Hepatocyte (in vitro differentiated cells): ENCODE results near the gene ATP6V0E1. TPM values are rescaled to one million over a fixed set of nuclear protein-coding genes. Genes with fewer than 3 reads are reported as not detected.

Experiments
- DNase-seq: peaks from one replicate; pipeline ENCODE4 v3.0.0-alpha.2; 2016; ENCODE audit warnings: low spot score
- H2AFZ ChIP-seq: fragments of 200-600 bp; sonication (generic); 2 replicates; pipeline ENCODE4 v1.6.0; 2016; ENCODE audit warnings: antibody characterized with exemption, mild to moderate bottlenecking
- H3K27ac ChIP-seq: fragments of 200-600 bp; sonication (generic); 2 replicates; pipeline ENCODE4 v1.5.1; 2016; ENCODE audit warnings: mild to moderate bottlenecking
- H3K27me3 ChIP-seq: fragments of 200-600 bp; sonication (generic); 2 replicates; pipeline ENCODE4 v1.6.1; 2016
- H3K36me3 ChIP-seq: fragments of 200-600 bp; sonication (generic); replicated peaks from 2 replicates; pipeline ENCODE4 v1.5.1; 2016; ENCODE audit warnings: low read depth; ENCODE audit not compliant: insufficient read depth
- H3K4me1 ChIP-seq: fragments of 200-600 bp; sonication (generic); 2 replicates; pipeline ENCODE4 v1.5.1; 2016; ENCODE audit warnings: mild to moderate bottlenecking, moderate library complexity; ENCODE audit not compliant: insufficient read depth
- H3K4me2 ChIP-seq: fragments of 200-600 bp; sonication (generic); 2 replicates; pipeline ENCODE4 v1.6.0; 2016
- H3K4me3 ChIP-seq: fragments of 200-600 bp; sonication (generic); 2 replicates; pipeline ENCODE4 v1.5.1; 2016; ENCODE audit warnings: mild to moderate bottlenecking
- H3K79me2 ChIP-seq: fragments of 200-600 bp; sonication (generic); 2 replicates; pipeline ENCODE4 v1.6.0; 2017; ENCODE audit warnings: mild to moderate bottlenecking
- H3K9me2 ChIP-seq: fragments of 200-600 bp; sonication (generic); replicated peaks from 2 replicates; pipeline ENCODE4 v1.6.0; 2017; ENCODE audit warnings: mild to moderate bottlenecking; ENCODE audit not compliant: insufficient read depth
- H3K9me3 ChIP-seq: fragments of 200-600 bp; sonication (generic); 2 replicates; pipeline ENCODE4 v1.5.1; 2016; ENCODE audit warnings: low read depth, mild to moderate bottlenecking
- H4K20me1 ChIP-seq: fragments of 200-600 bp; sonication (generic); 2 replicates; pipeline ENCODE4 v1.6.0; 2016; ENCODE audit warnings: mild to moderate bottlenecking; ENCODE audit not compliant: insufficient read depth, poor library complexity, severe bottlenecking
- EZH2 ChIP-seq: fragments of 200-600 bp; sonication (generic); IDR thresholded peaks from 2 replicates; pipeline ENCODE4 v1.6.1; 2016; ENCODE audit warnings: antibody characterized with exemption, mild to moderate bottlenecking, borderline replicate concordance
- EZH2phosphoT487 ChIP-seq: fragments of 200-600 bp; sonication (generic); IDR thresholded peaks from one replicate; pipeline ENCODE4 v1.6.1; 2018; ENCODE audit warnings: antibody characterized with exemption, mild to moderate bottlenecking, low read depth, moderate library complexity; ENCODE audit not compliant: unreplicated experiment, severe bottlenecking
- WGBS: methylation state at CpG from one replicate; pipeline ENCODE4 v1.1.6; 2016; ENCODE audit warnings: low lambda C conversion rate; ENCODE audit errors: missing lambda C conversion rate; 5-methylcytosine and 5-hydroxymethylcytosine counted together
- polyA plus RNA-seq: library from polyadenylated mRNA; unstranded; fragments of >200 nt; fragmentation: Nextera tagmentation; extraction: Ambion mirVana; gene quantifications from 2 replicates; pipeline ENCODE4 v1.2.1, GENCODE V29; 2016
- total RNA-seq: library from RNA; depleted of rRNA; stranded (reverse); fragments of >200 nt; gene quantifications from 2 replicates; pipeline ENCODE4 v1.2.3, GENCODE V29; 2014
- TF ChIP-seq, protein P1 (sequence below): fragments of 200-600 bp; sonication (generic); IDR thresholded peaks from 2 replicates; pipeline ENCODE4 v1.5.1; 2016; ENCODE audit warnings: antibody characterized with exemption, mild to moderate bottlenecking; ENCODE audit not compliant: poor library complexity

Gene ATP6V0E1
- total and polyA plus RNA-seq, 2 experiments from 2014 or later = 216 to 657 TPM

DNA sequence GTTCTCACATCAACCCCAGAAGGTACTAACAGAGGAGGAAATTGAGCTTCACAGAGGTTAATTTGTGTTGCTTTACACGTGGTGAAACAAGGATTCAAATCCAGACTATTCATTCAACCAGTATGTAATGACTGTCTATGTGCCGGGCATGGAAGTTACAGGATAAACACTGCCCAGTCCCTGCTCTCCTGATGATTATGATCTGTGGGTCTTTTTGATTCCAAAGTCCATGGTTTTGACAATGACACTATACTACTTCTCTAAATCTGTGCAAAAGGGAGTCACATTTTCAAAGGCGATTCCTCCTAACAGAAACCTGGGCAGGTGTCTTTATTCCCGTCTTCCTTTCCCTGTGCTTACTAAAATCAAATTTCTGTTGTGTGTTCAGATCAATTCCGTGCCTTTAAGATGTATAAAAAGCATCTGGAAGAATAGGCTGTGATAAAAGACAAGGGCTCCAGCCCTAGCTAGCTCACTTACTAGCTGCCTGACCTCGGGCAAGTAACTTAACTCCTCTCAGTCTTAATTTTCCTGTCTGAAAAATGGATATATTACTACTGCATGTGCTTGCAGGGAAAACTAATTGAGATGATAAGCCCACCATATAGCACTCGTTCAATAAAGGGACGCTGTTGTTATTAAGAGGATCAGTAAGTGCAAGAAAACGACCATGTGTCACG, 71.6 kb downstream of the ATP6V0E1 start:
- Histone ChIP-seq H3K36me3 (no peaks in the 10 kb centered on the region), H3K9me2 (no peaks in the 10 kb centered on the region), H3K27ac (peak overlapping the region; percentile 19), H4K20me1 (peaks cover 3% of the 10 kb centered on the region), H3K9me3 (no peaks in the 10 kb centered on the region), H3K27me3 (no peaks in the 10 kb centered on the region), H3K4me3 (no peak overlapping the region), H3K4me2 (peak overlapping the region; percentile 73), H3K79me2 (peaks cover 23% of the 10 kb centered on the region), H3K4me1 (peaks cover 7% of the 10 kb centered on the region), H2AFZ (peak overlapping the region; percentile 62)
- 25% methylated on average over 10 of the region's 10 CpGs for WGBS
- TF ChIP-seq EZH2 (no peak), EZH2phosphoT487 (no peak)
- TF ChIP-seq, protein P1, sequence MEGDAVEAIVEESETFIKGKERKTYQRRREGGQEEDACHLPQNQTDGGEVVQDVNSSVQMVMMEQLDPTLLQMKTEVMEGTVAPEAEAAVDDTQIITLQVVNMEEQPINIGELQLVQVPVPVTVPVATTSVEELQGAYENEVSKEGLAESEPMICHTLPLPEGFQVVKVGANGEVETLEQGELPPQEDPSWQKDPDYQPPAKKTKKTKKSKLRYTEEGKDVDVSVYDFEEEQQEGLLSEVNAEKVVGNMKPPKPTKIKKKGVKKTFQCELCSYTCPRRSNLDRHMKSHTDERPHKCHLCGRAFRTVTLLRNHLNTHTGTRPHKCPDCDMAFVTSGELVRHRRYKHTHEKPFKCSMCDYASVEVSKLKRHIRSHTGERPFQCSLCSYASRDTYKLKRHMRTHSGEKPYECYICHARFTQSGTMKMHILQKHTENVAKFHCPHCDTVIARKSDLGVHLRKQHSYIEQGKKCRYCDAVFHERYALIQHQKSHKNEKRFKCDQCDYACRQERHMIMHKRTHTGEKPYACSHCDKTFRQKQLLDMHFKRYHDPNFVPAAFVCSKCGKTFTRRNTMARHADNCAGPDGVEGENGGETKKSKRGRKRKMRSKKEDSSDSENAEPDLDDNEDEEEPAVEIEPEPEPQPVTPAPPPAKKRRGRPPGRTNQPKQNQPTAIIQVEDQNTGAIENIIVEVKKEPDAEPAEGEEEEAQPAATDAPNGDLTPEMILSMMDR = no peak
- DNase-seq = no peak

DNA sequence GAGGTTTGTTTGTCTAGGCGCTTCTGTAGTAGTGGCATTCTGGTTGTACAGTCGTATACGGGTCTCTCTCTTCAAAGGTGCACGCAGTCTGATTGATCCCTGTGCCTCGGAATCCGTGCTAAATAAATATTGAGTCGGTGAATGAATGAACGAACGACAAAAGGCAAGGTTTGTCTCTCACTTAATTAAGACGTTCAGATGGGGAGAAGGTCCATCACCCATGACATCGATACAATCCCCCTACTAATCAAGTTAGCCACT, 72.1 kb downstream of the ATP6V0E1 start:
- H3K4me2 ChIP-seq = peak overlapping the region; percentile 73
- TF ChIP-seq, protein P1 = no peak
- TF ChIP-seq EZH2 (no peak), EZH2phosphoT487 (no peak)
- no peaks in the 10 kb centered on the region for H3K9me3 ChIP-seq
- H3K9me2 ChIP-seq = no peaks in the 10 kb centered on the region
- H2AFZ ChIP-seq = peak overlapping the region; percentile 62
- H3K36me3 ChIP-seq = no peaks in the 10 kb centered on the region
- peak overlapping the region; percentile 19 for H3K27ac ChIP-seq
- WGBS = 4% methylated on average over 11 of the region's 11 CpGs
- H3K27me3 ChIP-seq = no peaks in the 10 kb centered on the region
- peaks cover 27% of the 10 kb centered on the region for H3K79me2 ChIP-seq
- peaks cover 7% of the 10 kb centered on the region for H3K4me1 ChIP-seq
- DNase-seq = no peak
- peaks cover 3% of the 10 kb centered on the region for H4K20me1 ChIP-seq
- H3K4me3 ChIP-seq = peak overlapping the region; percentile 33

DNA sequence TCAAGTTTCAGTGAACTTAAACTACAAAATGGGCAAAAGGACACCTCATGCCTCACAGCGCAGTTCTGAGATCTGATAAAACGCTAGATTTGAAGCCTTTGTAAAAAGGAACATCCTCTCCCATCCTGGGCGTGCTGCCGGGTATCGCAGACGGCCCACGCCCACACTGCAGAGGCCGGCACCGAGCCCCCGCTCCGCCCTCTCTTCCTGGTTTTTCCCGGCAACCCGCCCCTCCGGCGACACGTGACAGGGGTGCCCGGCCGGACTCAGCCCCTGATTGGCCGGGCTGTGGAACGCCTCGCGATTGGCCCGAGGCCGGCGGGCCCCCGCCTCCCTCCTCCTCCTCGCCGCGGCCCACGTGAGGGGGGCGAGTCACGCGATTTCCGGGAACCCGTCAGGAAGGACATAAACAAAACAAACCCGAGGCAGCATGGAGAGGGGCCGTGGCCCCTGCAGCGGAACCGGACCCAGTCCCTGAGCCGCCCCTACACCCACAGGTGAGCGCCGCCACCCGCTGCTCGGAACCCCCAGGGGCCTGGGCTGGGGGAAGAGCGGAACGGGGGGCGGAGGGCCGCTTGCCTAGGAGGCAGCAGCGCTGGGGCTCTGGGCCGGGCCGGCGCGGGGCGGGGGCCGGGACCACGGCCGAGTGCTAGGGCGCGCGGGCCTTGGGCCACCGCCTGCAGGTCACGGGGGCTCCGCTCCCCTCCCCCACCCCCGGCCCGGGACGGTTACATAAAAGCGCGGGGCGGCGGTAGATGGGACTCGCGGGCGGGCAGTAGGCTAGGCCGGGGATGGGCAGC, 72.6 kb downstream of the ATP6V0E1 start, which contains the start of gene CREBRF:
TSS of gene CREBRF (plus strand) at position 370 of the 800 bp plus-strand sequence. CDS start 24,424 bp downstream, outside the sequence.
- peak within 1 kb of the TSS; percentile 93 for H3K27ac ChIP-seq

More for the DNA sequence above, 72.6 kb downstream of the ATP6V0E1 start, which contains the start of gene CREBRF:
- DNase-seq = peak; percentile 99
- peak within 1 kb of the TSS; percentile 80 for H3K4me2 ChIP-seq
- peak within 1 kb of the TSS; percentile 92 for H3K4me3 ChIP-seq
- H3K9me2 ChIP-seq = no peaks in the 10 kb centered on the region
- peaks cover 7% of the 10 kb centered on the region for H3K4me1 ChIP-seq
- no peaks in the 10 kb centered on the region for H3K36me3 ChIP-seq
- no peak for TF ChIP-seq EZH2phosphoT487
- TF ChIP-seq, protein P1 = no peak
- no peak for TF ChIP-seq EZH2
- peak within 1 kb of the TSS; percentile 62 for H2AFZ ChIP-seq
- peaks cover 3% of the 10 kb centered on the region for H4K20me1 ChIP-seq
- 1% methylated on average over 23 of the region's 74 CpGs for WGBS
- peaks cover 33% of the 10 kb centered on the region for H3K79me2 ChIP-seq
- no peaks in the 10 kb centered on the region for H3K27me3 ChIP-seq
- no peaks in the 10 kb centered on the region for H3K9me3 ChIP-seq
